Mesenchymal stem cell (in vitro differentiated cells and primary cell): ENCODE results near the gene CTLA4.

Experiments
- DNase-seq: peaks from one replicate; pipeline ENCODE4 v3.0.0-alpha.2; 2013
- H2AFZ ChIP-seq: one replicate; pipeline ENCODE4 v1.6.1; 2013; ENCODE audit warnings: low read depth, mild to moderate bottlenecking, control low read depth, inconsistent platforms, low read length, moderate library complexity
- H2AK5ac ChIP-seq: 2 replicates; pipeline ENCODE4 v1.6.1; 2013; ENCODE audit warnings: low read length, moderate library complexity, mild to moderate bottlenecking, inconsistent platforms; ENCODE audit not compliant: severe bottlenecking
- H2BK120ac ChIP-seq: one replicate; pipeline ENCODE4 v1.6.1; 2013; ENCODE audit warnings: low read depth, mild to moderate bottlenecking, inconsistent platforms, low read length, moderate library complexity
- H2BK12ac ChIP-seq, 2 experiments: one replicate each; pipeline ENCODE4 v1.6.1; 2013; ENCODE audit warnings: inconsistent platforms in 2 of 2, low read length in 2 of 2, mild to moderate bottlenecking in 2 of 2, moderate library complexity in 2 of 2, control low read depth in 1 of 2
- H2BK15ac ChIP-seq: one replicate; pipeline ENCODE4 v1.6.1; 2013; ENCODE audit warnings: mild to moderate bottlenecking, low read depth, inconsistent platforms; ENCODE audit not compliant: poor library complexity, severe bottlenecking
- H2BK5ac ChIP-seq: 2 replicates; pipeline ENCODE4 v1.6.1; 2013; ENCODE audit warnings: low read depth, mild to moderate bottlenecking, low read length, control low read depth, inconsistent platforms; ENCODE audit not compliant: poor library complexity, severe bottlenecking
- H3K14ac ChIP-seq, 2 experiments: one replicate each; pipeline ENCODE4 v1.6.1; 2013; ENCODE audit warnings: inconsistent platforms in 2 of 2, low read length in 2 of 2, control low read depth in 1 of 2, mild to moderate bottlenecking in 1 of 2, moderate library complexity in 1 of 2
- H3K18ac ChIP-seq, 2 experiments: one replicate each; pipeline ENCODE4 v1.6.1; 2013; ENCODE audit warnings: inconsistent platforms in 2 of 2, low read length in 2 of 2, control low read depth in 1 of 2, low read depth in 1 of 2, mild to moderate bottlenecking in 1 of 2
- H3K23ac ChIP-seq, 2 experiments: one replicate each; pipeline ENCODE4 v1.6.1; 2013; ENCODE audit warnings: inconsistent platforms in 2 of 2, low read length in 2 of 2, mild to moderate bottlenecking in 2 of 2, moderate library complexity in 2 of 2, control low read depth in 1 of 2
- H3K27ac ChIP-seq: 2 replicates; pipeline ENCODE4 v1.5.1; 2013; ENCODE audit warnings: mild to moderate bottlenecking, moderate library complexity, low read length, control low read depth, inconsistent platforms; ENCODE audit not compliant: poor library complexity, severe bottlenecking
- H3K27me3 ChIP-seq, 2 experiments: 2 replicates each; pipeline versions ENCODE4 v1.6.1 to v1.7.0; 2013; ENCODE audit warnings: low read length in 2 of 2, mild to moderate bottlenecking in 2 of 2, moderate library complexity in 2 of 2, control low read depth in 1 of 2, inconsistent platforms in 1 of 2; ENCODE audit not compliant: control insufficient read depth in 1 of 2, insufficient read depth in 1 of 2
- H3K36me3 ChIP-seq, 2 experiments: 2 replicates each; pipeline versions ENCODE4 v1.6.1 to v1.7.0; 2013; ENCODE audit warnings: low read length in 2 of 2, control low read depth in 1 of 2, inconsistent platforms in 1 of 2, low read depth in 1 of 2, mild to moderate bottlenecking in 1 of 2; ENCODE audit not compliant: insufficient read depth in 2 of 2, control insufficient read depth in 1 of 2
- H3K4ac ChIP-seq, 2 experiments: one replicate each; pipeline ENCODE4 v1.6.1; 2013; ENCODE audit warnings: inconsistent platforms in 2 of 2, low read length in 2 of 2, mild to moderate bottlenecking in 2 of 2, moderate library complexity in 2 of 2, control low read depth in 1 of 2, low read depth in 1 of 2
- H3K4me1 ChIP-seq: 2 replicates; pipeline ENCODE4 v1.6.1; 2013; ENCODE audit warnings: low read depth, low read length, control low read depth; ENCODE audit not compliant: control insufficient read depth, insufficient read depth
- H3K4me2 ChIP-seq: 2 replicates; pipeline ENCODE4 v1.6.1; 2013; ENCODE audit warnings: low read length, mild to moderate bottlenecking, inconsistent platforms; ENCODE audit not compliant: poor library complexity, severe bottlenecking
- H3K4me3 ChIP-seq, 2 experiments: 2 replicates each; pipeline versions ENCODE4 v1.5.1 to v1.7.0; 2013; ENCODE audit warnings: low read length in 2 of 2, mild to moderate bottlenecking in 2 of 2, control low read depth in 1 of 2, low read depth in 1 of 2; ENCODE audit not compliant: insufficient read depth in 1 of 2
- H3K79me1 ChIP-seq: replicated peaks from 2 replicates; pipeline ENCODE4 v1.6.1; 2013; ENCODE audit warnings: mild to moderate bottlenecking, control low read depth, low read length, inconsistent platforms; ENCODE audit not compliant: poor library complexity, severe bottlenecking
- H3K9ac ChIP-seq: 2 replicates; pipeline ENCODE4 v1.7.0; 2013; ENCODE audit warnings: mild to moderate bottlenecking, low read length, moderate library complexity
- H3K9me3 ChIP-seq: 2 replicates; pipeline ENCODE4 v1.7.0; 2013; ENCODE audit warnings: mild to moderate bottlenecking, low read length; ENCODE audit not compliant: control insufficient read depth
- H4K8ac ChIP-seq: one replicate; pipeline ENCODE4 v1.6.1; 2013; ENCODE audit warnings: inconsistent platforms, mild to moderate bottlenecking, low read length, moderate library complexity
- H4K91ac ChIP-seq: one replicate; pipeline ENCODE4 v1.6.1; 2013; ENCODE audit warnings: mild to moderate bottlenecking, low read length, inconsistent platforms
- WGBS: methylation state at CpG from one replicate; pipeline ENCODE4 v1.1.7; 2013; ENCODE audit warnings: mixed read lengths; 5-methylcytosine and 5-hydroxymethylcytosine counted together

Gene CTLA4

DNA sequence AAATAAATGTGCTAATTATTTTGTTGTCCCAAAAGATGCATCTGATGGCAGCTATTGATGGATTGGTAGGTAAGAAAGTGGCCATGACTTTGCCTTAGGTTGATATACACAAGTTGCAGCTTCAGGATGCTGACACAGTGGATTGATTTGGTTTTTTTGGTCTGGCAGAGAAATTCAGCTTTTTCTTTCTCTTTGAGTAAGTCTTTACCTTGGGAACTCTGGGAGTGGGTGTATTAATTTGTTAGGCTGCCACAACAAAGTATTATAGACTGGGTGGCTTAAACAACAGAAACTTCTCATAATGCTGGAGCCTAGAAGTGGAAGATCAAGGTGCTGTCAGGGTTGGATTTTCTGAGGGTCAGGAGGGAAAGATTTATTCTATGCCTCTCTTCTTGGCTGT is 49.2 kb downstream of the CTLA4 start:
- Histone ChIP-seq H3K23ac (no peak overlapping the region), H3K9ac (no peak overlapping the region), H3K4me3 (no peak overlapping the region), H2BK120ac (no peak overlapping the region), H3K79me1 (no peaks in the 10 kb centered on the region), H3K4me2 (no peak overlapping the region), H3K4me1 (peaks cover 3% of the 10 kb centered on the region), H3K14ac (no peak overlapping the region), H3K36me3 (no peaks in the 10 kb centered on the region), H2AK5ac (no peak overlapping the region), H2BK12ac (no peak overlapping the region), H3K27me3 (no peaks in the 10 kb centered on the region), H2BK5ac (no peak overlapping the region), H2AFZ (no peak overlapping the region), H4K8ac (no peak overlapping the region), H3K9me3 (no peaks in the 10 kb centered on the region), H4K91ac (no peak overlapping the region), H3K18ac (no peak overlapping the region), H2BK15ac (no peak overlapping the region), H3K27ac (no peak overlapping the region), H3K4ac (no peak overlapping the region)
- DNase-seq, result no peak

DNA sequence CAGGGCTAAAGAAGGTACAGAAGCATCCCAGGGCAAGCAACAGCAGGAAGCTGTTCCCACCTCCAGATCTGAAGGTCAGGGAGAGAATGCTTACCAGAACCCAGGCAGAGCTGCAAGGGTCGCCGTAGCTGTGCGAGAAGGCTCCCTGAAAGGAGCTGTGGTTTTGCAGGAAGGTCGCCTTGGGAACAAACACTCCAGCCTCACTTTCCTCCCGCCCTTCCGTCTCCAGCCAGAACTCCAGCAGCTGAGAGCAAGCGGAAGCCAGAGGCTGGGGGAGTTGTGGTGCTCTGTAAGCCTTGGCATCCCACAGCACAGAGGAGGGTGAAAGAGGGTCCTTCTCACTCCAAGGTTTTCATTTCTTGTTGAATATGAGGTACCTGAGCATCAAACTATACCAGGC is 50.7 kb downstream of the CTLA4 start:
- Histone ChIP-seq H4K91ac (no peak overlapping the region), H3K9ac (no peak overlapping the region), H2BK12ac (no peak overlapping the region), H2BK15ac (no peak overlapping the region), H2BK120ac (no peak overlapping the region), H3K23ac (no peak overlapping the region), H3K27me3 (no peaks in the 10 kb centered on the region), H3K4ac (no peak overlapping the region), H3K27ac (no peak overlapping the region), H3K4me3 (no peak overlapping the region), H3K4me2 (no peak overlapping the region), H4K8ac (peak overlapping the region; percentile 30), H2AFZ (no peak overlapping the region), H3K18ac (no peak overlapping the region), H2AK5ac (no peak overlapping the region), H2BK5ac (no peak overlapping the region), H3K4me1 (peaks cover 3% of the 10 kb centered on the region), H3K79me1 (no peaks in the 10 kb centered on the region), H3K9me3 (no peaks in the 10 kb centered on the region), H3K14ac (no peak overlapping the region), H3K36me3 (no peaks in the 10 kb centered on the region)
- WGBS, result 45% methylated on average over 2 of the region's 7 CpGs
- DNase-seq, result no peak

DNA sequence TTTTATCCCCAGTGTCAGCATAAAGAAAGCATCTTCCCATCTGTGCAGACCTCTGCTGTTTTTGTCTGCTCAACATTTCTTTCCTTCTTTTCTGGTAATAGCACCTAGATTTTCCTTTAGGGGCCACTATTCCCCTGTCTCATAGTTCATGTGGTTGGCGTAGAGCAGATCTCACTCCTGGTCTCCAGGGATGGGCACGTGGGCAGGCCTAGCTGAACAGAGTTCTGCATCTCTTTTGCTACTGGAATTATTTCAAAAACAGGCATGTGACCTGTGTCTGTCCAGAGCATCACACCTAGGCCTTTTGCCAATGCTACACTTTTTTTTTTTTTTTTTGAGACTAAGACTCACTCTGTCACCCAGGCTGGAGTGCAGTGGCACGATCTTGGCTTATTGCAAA is 51.3 kb downstream of the CTLA4 start:
- no peak overlapping the region for H3K4me2 ChIP-seq
- H3K18ac ChIP-seq, result no peak overlapping the region
- no peak overlapping the region for H3K27ac ChIP-seq
- H3K4me1 ChIP-seq, result peaks cover 3% of the 10 kb centered on the region
- no peaks in the 10 kb centered on the region for H3K27me3 ChIP-seq
- no peak overlapping the region for H2BK5ac ChIP-seq
- H3K36me3 ChIP-seq, result no peaks in the 10 kb centered on the region
- no peak overlapping the region for H2AFZ ChIP-seq
- H4K91ac ChIP-seq, result no peak overlapping the region
- no peak overlapping the region for H3K23ac ChIP-seq
- no peak overlapping the region for H2BK15ac ChIP-seq
- H2AK5ac ChIP-seq, result no peak overlapping the region
- no peak overlapping the region for H3K4me3 ChIP-seq
- no peaks in the 10 kb centered on the region for H3K79me1 ChIP-seq
- no peak overlapping the region for H2BK12ac ChIP-seq
- no peak overlapping the region for H3K4ac ChIP-seq
- WGBS, result 91% methylated on average over 3 of the region's 3 CpGs
- no peak overlapping the region for H3K14ac ChIP-seq
- H3K9ac ChIP-seq, result no peak overlapping the region
- H2BK120ac ChIP-seq, result no peak overlapping the region
- no peak for DNase-seq
- no peak overlapping the region for H4K8ac ChIP-seq
- H3K9me3 ChIP-seq, result no peaks in the 10 kb centered on the region
